GM12891 (cell line): ENCODE measurements around the gene TMPRSS13.

Experiments used
- POLR2A ChIP-seq: IDR thresholded peaks from 2 replicates; pipeline ENCODE4 v1.6.1; 2011; ENCODE audit warnings: low read depth, low read length, control low read depth
- POLR2AphosphoS5 ChIP-seq: IDR thresholded peaks from 2 replicates; pipeline ENCODE4 v1.6.1; 2011; ENCODE audit warnings: low read depth, low read length, control low read depth
- TAF1 ChIP-seq: IDR thresholded peaks from 2 replicates; pipeline ENCODE4 v1.6.1; 2011; ENCODE audit warnings: low read depth, low read length, control low read depth

- TF ChIP-seq POLR2AphosphoS5 (no peak), POLR2A (no peak), TAF1 (no peak)
Measured at GRCh38 chr11:117851106-117851505, 78.1 kb downstream of the TMPRSS13 start.
